Stimulated activated CD8-positive, alpha-beta memory T cell treated with anti-CD3 and anti-CD28 coated beads, Interleukin-12 subunit alpha, Interleukin-12 subunit beta, amount 100 ng/mL, for 1 hour (primary cell): ENCODE data around the gene RABAC1.
"Not testable (repeated sequence)": the region's sequence is repeated elsewhere in the genome, so short reads cannot be mapped to it uniquely, and the experiment has no call there.

Experiments
- DNase-seq: peaks from one replicate; pipeline ENCODE4 v3.0.0-alpha.2; 2020; ENCODE audit warnings: low read depth

The RABAC1 gene

GRCh38 chr19:41915021-41915775 lies 43.9 kb downstream of the RABAC1 start:
- DNase-seq, result no peak

- not testable (repeated sequence) for DNase-seq
Observed at GRCh38 chr19:41914424-41914834, 44.7 kb downstream of the RABAC1 start.

- no peak for DNase-seq
Observed at GRCh38 chr19:41913538-41914423, 45.3 kb downstream of the RABAC1 start.

- no peak for DNase-seq
Observed at GRCh38 chr19:41912899-41913537, 46.1 kb downstream of the RABAC1 start.

GRCh38 chr19:41911889-41912731 lies 47.0 kb downstream of the RABAC1 start:
- no peak for DNase-seq

- DNase-seq, result no peak
Observed at GRCh38 chr19:41910992-41911888, 47.9 kb downstream of the RABAC1 start.

GRCh38 chr19:41910240-41910991 lies 48.7 kb downstream of the RABAC1 start:
- DNase-seq, result no peak

GRCh38 chr19:41909706-41910105 lies 49.4 kb downstream of the RABAC1 start:
- DNase-seq, result no peak

GRCh38 chr19:41908724-41909464 lies 50.2 kb downstream of the RABAC1 start:
- no peak for DNase-seq

- no peak for DNase-seq
Observed at GRCh38 chr19:41907994-41908615, 51.0 kb downstream of the RABAC1 start.

- no peak for DNase-seq
Observed at GRCh38 chr19:41906916-41907680, 52.0 kb downstream of the RABAC1 start.
